HG03045 (cell line): ENCODE measurements around the gene DENND2A.

ENCODE experiments used
- ATAC-seq: cut with Tn5 transposase; IDR thresholded peaks from one replicate; pipeline ENCODE4 v1.9.1; 2021; ENCODE audit warnings: mild to moderate bottlenecking, moderate library complexity; ENCODE audit not compliant: unreplicated experiment

Gene DENND2A

DNA sequence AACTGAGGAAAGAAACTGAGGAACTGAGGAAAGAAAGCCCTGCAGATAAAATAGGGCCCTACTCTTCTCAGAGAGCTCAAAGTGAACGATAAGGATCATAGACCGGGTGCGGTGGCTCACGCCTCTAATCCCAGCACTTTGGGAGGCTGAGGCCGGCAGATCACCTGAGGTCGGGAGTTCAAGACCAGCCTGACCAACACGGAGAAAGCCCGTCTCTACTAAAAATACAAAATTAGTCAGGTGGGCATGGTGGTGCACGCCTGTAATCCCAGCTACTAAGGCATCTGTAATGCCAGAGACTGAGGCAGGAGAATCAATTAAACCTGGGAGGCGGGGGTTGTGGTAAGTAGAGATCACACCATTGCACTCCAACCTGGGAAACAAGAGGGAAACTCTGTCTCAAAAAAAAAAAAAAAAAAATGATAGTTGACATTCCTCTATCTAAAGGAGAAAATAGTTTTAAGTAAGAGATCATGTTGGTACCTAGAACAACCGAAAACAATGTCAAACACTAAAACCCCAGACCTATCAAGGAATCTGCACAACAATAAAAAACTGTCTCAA is 163.8 kb downstream of the DENND2A start:
- ATAC-seq: no peak

- no peak for ATAC-seq
Observed at GRCh38 chr7:140475747-140476333, 164.8 kb downstream of the DENND2A start.
